GM12801 (cell line): Measurements from ENCODE around the gene TEX13D.

Experiments used
- TF ChIP-seq, protein P1 (sequence below): IDR thresholded peaks from one replicate; pipeline ENCODE4 v1.5.1; 2011; ENCODE audit warnings: control low read depth; ENCODE audit not compliant: insufficient read length; ENCODE audit errors: extremely low read depth

Gene TEX13D

DNA sequence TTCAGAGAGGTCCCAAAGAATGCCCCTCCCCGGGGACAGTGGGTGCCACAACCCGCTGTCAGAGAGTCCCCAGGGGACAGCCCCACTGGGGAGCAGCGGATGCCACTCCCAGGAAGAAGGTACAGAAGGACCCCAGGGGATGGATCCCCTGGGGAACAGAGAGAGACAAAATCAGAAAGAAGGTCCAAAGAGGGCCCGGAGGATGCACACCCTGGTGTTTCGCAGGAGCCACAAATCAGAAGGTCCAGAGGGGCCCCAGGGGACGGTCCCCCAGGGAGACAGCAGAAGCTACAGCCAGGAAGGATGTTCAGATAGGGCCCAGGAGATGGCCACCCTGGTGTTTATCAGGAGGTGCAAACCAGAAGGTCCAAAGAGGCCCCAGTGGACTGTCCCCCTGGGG is 1.4 kb downstream of the TEX13D start:
- TF ChIP-seq, protein P1, sequence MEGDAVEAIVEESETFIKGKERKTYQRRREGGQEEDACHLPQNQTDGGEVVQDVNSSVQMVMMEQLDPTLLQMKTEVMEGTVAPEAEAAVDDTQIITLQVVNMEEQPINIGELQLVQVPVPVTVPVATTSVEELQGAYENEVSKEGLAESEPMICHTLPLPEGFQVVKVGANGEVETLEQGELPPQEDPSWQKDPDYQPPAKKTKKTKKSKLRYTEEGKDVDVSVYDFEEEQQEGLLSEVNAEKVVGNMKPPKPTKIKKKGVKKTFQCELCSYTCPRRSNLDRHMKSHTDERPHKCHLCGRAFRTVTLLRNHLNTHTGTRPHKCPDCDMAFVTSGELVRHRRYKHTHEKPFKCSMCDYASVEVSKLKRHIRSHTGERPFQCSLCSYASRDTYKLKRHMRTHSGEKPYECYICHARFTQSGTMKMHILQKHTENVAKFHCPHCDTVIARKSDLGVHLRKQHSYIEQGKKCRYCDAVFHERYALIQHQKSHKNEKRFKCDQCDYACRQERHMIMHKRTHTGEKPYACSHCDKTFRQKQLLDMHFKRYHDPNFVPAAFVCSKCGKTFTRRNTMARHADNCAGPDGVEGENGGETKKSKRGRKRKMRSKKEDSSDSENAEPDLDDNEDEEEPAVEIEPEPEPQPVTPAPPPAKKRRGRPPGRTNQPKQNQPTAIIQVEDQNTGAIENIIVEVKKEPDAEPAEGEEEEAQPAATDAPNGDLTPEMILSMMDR, result no peak

DNA sequence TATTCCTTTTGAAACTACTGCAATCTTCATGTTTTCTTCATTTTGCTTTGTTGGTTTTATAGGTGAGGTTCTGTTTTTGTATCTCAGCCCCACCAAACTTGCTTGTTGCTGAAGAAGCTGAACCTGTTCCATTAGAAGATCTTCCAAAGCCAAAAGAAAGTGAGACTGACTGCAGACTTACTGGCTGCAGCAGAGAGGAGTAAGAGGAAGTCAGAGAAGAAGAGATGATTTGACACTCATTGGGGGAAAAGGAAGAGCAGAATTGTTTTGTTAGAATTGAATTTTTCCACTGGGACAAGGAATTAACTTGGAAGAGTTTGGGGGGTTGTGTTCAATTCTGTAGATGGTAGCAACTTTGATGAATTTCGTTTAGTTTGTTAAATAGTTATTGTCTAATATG is 3.1 kb downstream of the TEX13D start:
- TF ChIP-seq, protein P1, result no peak

DNA sequence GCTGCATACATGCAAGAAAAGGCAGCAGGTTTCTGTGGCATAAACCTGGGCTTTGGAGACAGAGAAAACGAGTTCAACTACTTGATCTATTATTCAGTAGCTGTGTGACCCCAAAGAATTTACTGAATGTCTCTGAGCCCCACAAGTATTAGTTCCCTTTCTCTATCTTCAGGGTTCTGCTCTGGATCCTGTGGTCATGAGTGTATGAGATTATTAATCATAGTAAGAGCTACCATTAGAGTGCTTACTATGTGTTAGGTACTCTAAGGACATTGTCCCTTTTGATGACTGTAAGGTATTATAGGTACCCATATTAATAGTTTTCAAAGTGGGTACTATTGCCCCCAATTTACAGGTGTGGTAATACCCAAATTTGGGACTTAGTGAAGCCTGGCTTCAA is 5.5 kb downstream of the TEX13D start:
- TF ChIP-seq, protein P1, result no peak

DNA sequence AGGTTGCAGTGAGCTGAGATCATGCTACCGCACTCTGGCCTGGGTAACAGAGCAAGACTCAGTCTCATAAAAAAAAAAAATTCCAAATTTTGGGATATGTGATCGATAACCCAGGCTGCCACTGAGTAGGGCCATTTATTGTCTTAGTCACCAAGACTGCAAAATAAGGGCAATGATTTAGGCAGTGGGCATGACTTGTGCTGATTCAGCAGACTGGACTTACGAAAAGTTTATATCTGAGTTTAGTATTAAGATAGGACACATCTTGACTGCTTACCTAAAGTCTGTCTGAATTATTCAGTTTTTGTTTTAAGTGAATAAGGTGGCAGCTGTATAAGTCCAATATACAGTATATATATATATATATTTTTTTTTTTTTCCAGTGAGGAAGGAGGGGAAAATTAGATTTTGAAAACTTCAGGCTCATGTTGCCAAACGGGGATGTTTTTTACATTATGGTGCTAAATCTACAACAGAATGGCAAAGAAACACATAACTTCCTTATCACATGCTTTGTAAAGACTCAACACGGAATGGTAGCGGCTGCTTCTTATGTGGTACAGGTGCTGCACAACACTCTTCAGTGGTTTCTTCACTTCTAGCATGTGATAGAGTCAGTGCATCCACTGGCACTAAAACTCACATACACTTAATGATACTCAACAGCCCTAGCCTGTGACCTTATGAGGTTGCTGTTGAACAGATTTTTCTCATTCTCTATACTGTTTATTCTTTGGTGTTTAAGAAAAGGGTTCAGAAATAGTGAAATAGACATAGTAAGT is 6.5 kb downstream of the TEX13D start:
- TF ChIP-seq, protein P1, result no peak

DNA sequence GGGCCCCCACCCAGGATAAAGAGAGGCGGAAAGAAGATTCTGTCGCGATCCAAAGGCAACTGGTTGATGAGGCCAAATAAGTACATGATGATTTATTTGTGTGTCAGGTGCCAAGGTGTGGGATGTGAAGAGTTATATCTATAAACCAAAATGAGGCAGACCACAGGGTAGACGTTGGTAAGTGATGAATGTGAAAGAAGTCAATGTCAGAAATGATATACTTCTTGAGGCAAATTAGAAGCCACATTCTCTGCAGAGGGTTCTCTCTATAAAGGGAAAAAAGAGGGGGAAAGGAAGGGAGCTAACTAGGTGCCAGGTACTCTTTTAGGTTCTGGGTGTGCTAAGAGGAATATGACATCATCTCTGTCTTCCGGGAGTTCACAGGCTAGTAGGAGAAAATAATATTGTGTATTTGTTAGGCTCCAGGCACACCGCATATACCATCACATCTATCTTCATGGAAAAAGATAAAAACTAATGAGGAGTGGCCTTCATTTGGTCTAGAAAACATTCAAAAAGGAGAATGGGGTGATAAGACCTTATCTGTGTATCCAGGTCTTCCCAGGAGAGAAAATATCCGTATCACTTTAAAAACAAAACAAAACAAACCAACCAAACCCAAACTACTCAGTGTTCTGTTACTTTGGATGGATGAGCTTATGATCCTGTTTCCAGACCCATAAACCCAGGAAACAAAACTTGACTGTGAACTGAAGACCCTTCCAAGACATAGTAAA is 9.1 kb downstream of the TEX13D start:
- TF ChIP-seq, protein P1, result no peak

DNA sequence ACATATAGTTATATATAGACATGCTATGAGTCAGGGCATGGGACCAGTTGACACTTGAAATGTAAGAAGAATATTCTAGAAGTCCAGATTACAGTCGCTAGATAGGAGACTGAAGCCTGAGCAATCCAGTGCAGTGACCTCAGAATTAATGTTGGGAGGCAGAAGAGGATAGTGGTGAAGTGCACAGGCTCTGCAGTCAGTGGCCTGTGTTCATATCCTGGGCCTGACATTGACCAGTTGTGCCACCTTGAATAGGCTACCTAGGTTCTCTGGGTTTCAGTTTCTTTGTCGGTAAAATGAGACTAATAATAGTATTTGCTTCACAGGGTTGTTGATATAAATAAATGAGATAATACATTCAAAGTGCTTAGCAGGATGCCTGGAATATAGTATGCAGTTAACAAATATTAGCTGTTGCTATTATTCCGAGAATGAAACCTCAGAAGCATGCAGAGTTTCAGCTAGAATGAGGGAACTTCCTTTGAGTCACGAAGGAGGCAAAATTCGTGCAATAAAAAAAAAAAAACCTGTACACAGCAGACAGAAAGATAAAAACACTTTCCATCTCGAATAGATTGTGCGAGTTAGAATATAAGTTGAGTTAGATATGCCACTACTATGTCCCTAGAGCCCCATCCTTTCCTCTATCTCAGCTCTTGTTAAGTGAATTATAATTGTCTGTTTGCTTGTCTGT is 9.9 kb downstream of the TEX13D start:
- TF ChIP-seq, protein P1, result no peak

DNA sequence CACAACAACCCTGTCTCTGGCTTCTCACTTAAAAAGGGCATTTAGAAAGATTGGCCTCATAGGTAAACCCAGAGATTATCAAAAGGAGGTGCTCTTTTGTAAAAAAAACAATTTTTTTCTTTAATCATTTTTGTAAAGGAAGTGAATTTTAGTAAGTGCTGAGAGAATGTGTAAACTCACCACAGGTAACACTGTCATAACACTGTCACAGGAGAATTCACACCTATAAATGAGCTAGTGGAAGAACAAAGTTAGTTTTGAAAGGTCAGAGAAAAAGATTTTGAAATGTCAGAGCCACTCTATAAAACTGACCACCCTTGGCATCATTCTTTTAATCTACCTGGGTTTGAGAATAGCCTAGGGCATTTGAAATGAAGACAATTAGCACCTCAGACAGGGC is 10.6 kb downstream of the TEX13D start:
- TF ChIP-seq, protein P1, result no peak
